Keratinocyte (primary cell): ENCODE data around the gene TOR4A. TPM values are rescaled to one million over a fixed set of nuclear protein-coding genes. Genes with fewer than 3 reads are reported as not detected.
"Not testable (repeated sequence)": the region's sequence is repeated elsewhere in the genome, so short reads cannot be mapped to it uniquely, and the experiment has no call there.

Source experiments
- DNase-seq: peaks from one replicate; pipeline ENCODE4 v3.0.0-alpha.2; 2011; ENCODE audit warnings: low read depth, missing footprints, low spot score
- FAIRE-seq: peaks from 2 replicates; lab custom pipeline; 2011; peaks lifted over from hg19 to GRCh38; lab: Jason Lieb, UNC
- H2AFZ ChIP-seq: 2 replicates; pipeline ENCODE4 v1.6.0; 2012; ENCODE audit warnings: low read length, control low read depth, inconsistent platforms; ENCODE audit not compliant: control insufficient read depth
- H3K27ac ChIP-seq: 2 replicates; pipeline ENCODE4 v1.5.1; 2011; ENCODE audit warnings: low read length; ENCODE audit not compliant: control insufficient read depth, insufficient read depth
- H3K27me3 ChIP-seq: 3 replicates; pipeline ENCODE4 v1.6.0; 2011; ENCODE audit warnings: low read length; ENCODE audit not compliant: control insufficient read depth, insufficient read depth; ENCODE audit errors: extremely low read depth
- H3K36me3 ChIP-seq, 2 experiments: 2 replicates in 1 of 2; 3 replicates in 1 of 2; pipeline ENCODE4 v1.5.1; 2011; ENCODE audit warnings: low read length in 2 of 2, mild to moderate bottlenecking in 1 of 2; ENCODE audit not compliant: control insufficient read depth in 2 of 2, insufficient read depth in 2 of 2; ENCODE audit errors: extremely low read depth in 1 of 2
- H3K4me1 ChIP-seq: 3 replicates; pipeline ENCODE4 v1.5.1; 2011; ENCODE audit warnings: low read length; ENCODE audit not compliant: control insufficient read depth, insufficient read depth; ENCODE audit errors: extremely low read depth
- H3K4me2 ChIP-seq: 3 replicates; pipeline ENCODE4 v1.6.0; 2011; ENCODE audit warnings: low read depth, low read length; ENCODE audit not compliant: control insufficient read depth, insufficient read depth; ENCODE audit errors: extremely low read depth
- H3K4me3 ChIP-seq, 3 experiments: fragments of 200-600 bp in 1 of 3; sonication (generic) in 1 of 3; 2 replicates in 2 of 3; 3 replicates in 1 of 3; pipeline ENCODE4 v1.5.1; 2011 to 2016; ENCODE audit warnings: low read length in 3 of 3, mild to moderate bottlenecking in 3 of 3, control low read depth in 2 of 3, inconsistent platforms in 1 of 3, low read depth in 1 of 3, mixed read lengths in 1 of 3, mixed run types in 1 of 3, moderate library complexity in 1 of 3; ENCODE audit not compliant: control insufficient read depth in 2 of 3, insufficient read depth in 2 of 3; ENCODE audit errors: extremely low read depth in 1 of 3
- H3K79me2 ChIP-seq: 2 replicates; pipeline ENCODE4 v1.6.0; 2012; ENCODE audit warnings: low read length; ENCODE audit not compliant: control insufficient read depth, insufficient read depth
- H3K9ac ChIP-seq: 3 replicates; pipeline ENCODE4 v1.6.0; 2011; ENCODE audit warnings: low read length; ENCODE audit not compliant: control insufficient read depth, insufficient read depth; ENCODE audit errors: extremely low read depth
- H3K9me1 ChIP-seq: 3 replicates; pipeline ENCODE4 v1.6.0; 2011; ENCODE audit warnings: low read length; ENCODE audit not compliant: control insufficient read depth, insufficient read depth; ENCODE audit errors: extremely low read depth
- H3K9me3 ChIP-seq: 2 replicates; pipeline ENCODE4 v1.5.1; 2012; ENCODE audit warnings: low read depth, low read length; ENCODE audit not compliant: control insufficient read depth
- H4K20me1 ChIP-seq: 3 replicates; pipeline ENCODE4 v1.6.0; 2011; ENCODE audit warnings: low read length; ENCODE audit not compliant: control insufficient read depth, insufficient read depth; ENCODE audit errors: extremely low read depth
- EZH2 ChIP-seq: IDR thresholded peaks from one replicate; pipeline ENCODE4 v1.6.1; 2012; ENCODE audit warnings: inconsistent platforms, mild to moderate bottlenecking, low read length, moderate library complexity
- dilution Hi-C: fragments of 300-500 bp; cut with MboI; formaldehyde crosslinking; loops from one replicate; pipeline ENCODE4 v1.7.0; 2020; ENCODE audit warnings: low sequenced_read_pairs; ENCODE audit not compliant: extremely low pct_ligation_motif_present
- polyA plus RNA-seq, 5 experiments: library from polyadenylated mRNA; depleted of rRNA in 3 of 5; stranded (reverse) in 3 of 5; stranded (forward) in 1 of 5; unstranded in 1 of 5; fragments of >200 nt; gene quantifications; 1 replicate in 1 of 5; 2 replicates in 3 of 5; 3 replicates in 1 of 5; pipeline versions ENCODE4 v1.2.1 to v1.2.3, GENCODE V29; 2011 to 2012; ENCODE audit warnings: missing spikeins in 2 of 5, low read depth in 1 of 5, low replicate concordance in 1 of 5
- TF ChIP-seq, protein P1 (sequence below), 3 experiments: IDR thresholded peaks in 1 of 3; conservative IDR thresholded peaks in 1 of 3; optimal IDR thresholded peaks in 1 of 3; 2 replicates in 2 of 3; 3 replicates in 1 of 3; pipeline versions ENCODE3 to v1.5.1; 2011; ENCODE audit warnings: low read length in 3 of 3, mild to moderate bottlenecking in 3 of 3, moderate library complexity in 2 of 3, control low read depth in 1 of 3, inconsistent platforms in 1 of 3; ENCODE audit not compliant: insufficient read depth in 2 of 3; ENCODE audit errors: extremely low read depth in 1 of 3

Gene TOR4A
- polyA plus RNA-seq, 1 donor (not counting 4 experiments of a cell fraction or from before 2014, with no cell fraction given) = 5.8 TPM

DNA sequence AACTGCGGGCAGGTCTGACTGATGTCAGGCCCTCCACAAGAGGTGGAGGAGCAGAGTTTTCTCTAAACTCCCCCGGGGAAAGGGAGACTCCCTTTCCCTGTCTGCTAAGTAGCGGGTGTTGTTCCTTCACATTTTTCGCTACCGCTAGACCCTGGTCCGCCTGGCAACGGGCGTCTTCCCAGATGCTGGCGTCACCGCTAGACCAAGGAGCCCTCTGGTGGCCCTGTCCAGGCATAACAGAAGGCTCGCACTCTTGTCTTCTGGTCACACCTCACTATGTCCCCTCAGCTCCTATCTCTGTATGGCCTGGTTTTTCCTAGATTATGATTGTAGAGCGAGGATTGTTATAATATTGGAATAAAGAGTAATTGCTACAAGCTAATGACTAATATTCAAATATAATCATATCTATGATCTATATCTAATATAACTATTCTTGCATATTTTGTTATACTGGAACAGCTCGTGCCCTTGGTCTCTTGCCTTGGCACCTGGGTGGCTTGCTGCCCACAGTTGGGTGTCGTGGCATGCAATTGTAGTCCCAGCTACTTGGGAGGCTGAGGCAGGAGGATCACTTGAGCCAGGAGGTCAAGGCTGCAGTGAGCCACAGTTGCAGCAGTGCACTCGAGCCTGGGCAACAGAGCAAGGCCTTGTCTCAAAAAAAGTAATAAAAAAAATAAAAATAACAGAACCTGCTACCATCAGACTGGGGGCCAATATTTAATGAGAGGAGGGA is 15.2 kb upstream of the TOR4A start:
- H3K27me3 ChIP-seq, H3K4me1 ChIP-seq, H3K9me3 ChIP-seq, H4K20me1 ChIP-seq, dilution Hi-C loops, H3K9ac ChIP-seq, H3K4me2 ChIP-seq, H3K9me1 ChIP-seq, FAIRE-seq, H3K27ac ChIP-seq, H3K4me3 ChIP-seq, H2AFZ ChIP-seq, H3K79me2 ChIP-seq, DNase-seq: not testable (repeated sequence)
- peaks cover 23 to 32% of the 10 kb centered on the region in 2 experiments for H3K36me3 ChIP-seq
- TF ChIP-seq, protein P1, sequence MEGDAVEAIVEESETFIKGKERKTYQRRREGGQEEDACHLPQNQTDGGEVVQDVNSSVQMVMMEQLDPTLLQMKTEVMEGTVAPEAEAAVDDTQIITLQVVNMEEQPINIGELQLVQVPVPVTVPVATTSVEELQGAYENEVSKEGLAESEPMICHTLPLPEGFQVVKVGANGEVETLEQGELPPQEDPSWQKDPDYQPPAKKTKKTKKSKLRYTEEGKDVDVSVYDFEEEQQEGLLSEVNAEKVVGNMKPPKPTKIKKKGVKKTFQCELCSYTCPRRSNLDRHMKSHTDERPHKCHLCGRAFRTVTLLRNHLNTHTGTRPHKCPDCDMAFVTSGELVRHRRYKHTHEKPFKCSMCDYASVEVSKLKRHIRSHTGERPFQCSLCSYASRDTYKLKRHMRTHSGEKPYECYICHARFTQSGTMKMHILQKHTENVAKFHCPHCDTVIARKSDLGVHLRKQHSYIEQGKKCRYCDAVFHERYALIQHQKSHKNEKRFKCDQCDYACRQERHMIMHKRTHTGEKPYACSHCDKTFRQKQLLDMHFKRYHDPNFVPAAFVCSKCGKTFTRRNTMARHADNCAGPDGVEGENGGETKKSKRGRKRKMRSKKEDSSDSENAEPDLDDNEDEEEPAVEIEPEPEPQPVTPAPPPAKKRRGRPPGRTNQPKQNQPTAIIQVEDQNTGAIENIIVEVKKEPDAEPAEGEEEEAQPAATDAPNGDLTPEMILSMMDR (optimal IDR thresholded peaks at IDR 0.05 in 1 of 3, IDR thresholded peaks at IDR 0.05 in 1 of 3, conservative IDR thresholded peaks at IDR 0.05 in 1 of 3; ENCODE audit: extremely low read depth in 1 of 3, insufficient read depth in 2 of 3, low read length in 3 of 3) = peak in 1 of 3 experiments; percentile 37

DNA sequence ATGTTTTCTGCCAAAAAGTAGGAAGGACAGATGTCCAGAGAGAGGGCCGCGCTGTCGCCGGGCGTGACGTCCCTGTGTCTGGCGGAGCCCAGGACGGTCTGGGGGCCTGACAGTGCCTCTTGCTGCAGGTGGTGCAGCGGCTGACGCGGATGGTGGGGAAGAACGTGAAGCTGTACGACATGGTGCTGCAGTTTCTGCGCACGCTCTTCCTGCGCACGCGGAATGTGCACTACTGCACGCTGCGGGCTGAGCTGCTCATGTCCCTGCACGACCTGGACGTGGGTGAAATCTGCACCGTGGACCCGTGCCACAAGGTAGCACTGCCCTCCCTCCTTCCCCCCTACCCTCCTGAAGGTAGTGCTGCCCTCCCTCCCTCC is 14.6 kb upstream of the TOR4A start:
- dilution Hi-C loops = no loop called here

More for the DNA sequence above, 14.6 kb upstream of the TOR4A start:
- no peak overlapping the region for H3K27ac ChIP-seq
- no peaks in the 10 kb centered on the region for H3K9me1 ChIP-seq
- DNase-seq (no peak), FAIRE-seq (no peak)
- no peak overlapping the region for H3K4me2 ChIP-seq
- no peaks in the 10 kb centered on the region for H3K4me1 ChIP-seq
- H3K9me3 ChIP-seq = no peaks in the 10 kb centered on the region
- H2AFZ ChIP-seq = no peak overlapping the region
- TF ChIP-seq, protein P1 (optimal IDR thresholded peaks at IDR 0.05 in 1 of 3, IDR thresholded peaks at IDR 0.05 in 1 of 3, conservative IDR thresholded peaks at IDR 0.05 in 1 of 3; ENCODE audit: extremely low read depth in 1 of 3, insufficient read depth in 2 of 3, low read length in 3 of 3) = no peak
- no peak for TF ChIP-seq EZH2
- H3K27me3 ChIP-seq = no peaks in the 10 kb centered on the region
- H3K9ac ChIP-seq = no peak overlapping the region
- peaks cover 8% of the 10 kb centered on the region for H3K79me2 ChIP-seq
- peaks cover 23 to 34% of the 10 kb centered on the region in 2 experiments for H3K36me3 ChIP-seq
- H3K4me3 ChIP-seq = no peak overlapping the region
- H4K20me1 ChIP-seq = no peaks in the 10 kb centered on the region
